ENCODE measurements around the gene TRPC4.

Gene TRPC4

GRCh38 chr13:37651891-37652290 lies 217.7 kb downstream of the TRPC4 start:
- no peak for DNase-seq

- DNase-seq = no peak
Observed at GRCh38 chr13:37648609-37649008, 221.0 kb downstream of the TRPC4 start.

- no peak for DNase-seq
Observed at GRCh38 chr13:37647031-37647650, 222.4 kb downstream of the TRPC4 start.

GRCh38 chr13:37646531-37646930 lies 223.0 kb downstream of the TRPC4 start:
- no peak for DNase-seq

GRCh38 chr13:37645181-37645740 lies 224.3 kb downstream of the TRPC4 start:
- no peak for DNase-seq

GRCh38 chr13:37641391-37641790 lies 228.2 kb downstream of the TRPC4 start:
- no peak for DNase-seq

GRCh38 chr13:37640499-37640898 lies 229.1 kb downstream of the TRPC4 start:
- peak; percentile 43 for DNase-seq

GRCh38 chr13:37636701-37637100 lies 232.9 kb downstream of the TRPC4 start:
- DNase-seq = peak; percentile 23

- no peak for DNase-seq
Observed at GRCh38 chr13:37632294-37632693, 237.3 kb downstream of the TRPC4 start.

GRCh38 chr13:37627428-37627827 lies 242.1 kb downstream of the TRPC4 start:
- no peak for DNase-seq

GRCh38 chr13:37621811-37622361 lies 247.7 kb downstream of the TRPC4 start:
- no peak for DNase-seq

GRCh38 chr13:37618554-37618953 lies 251.0 kb downstream of the TRPC4 start:
- DNase-seq = no peak

- no peak for DNase-seq
Observed at GRCh38 chr13:37617173-37617572, 252.4 kb downstream of the TRPC4 start.

GRCh38 chr13:37616131-37616530 lies 253.4 kb downstream of the TRPC4 start:
- no peak for DNase-seq

- DNase-seq = no peak
Observed at GRCh38 chr13:37615276-37615675, 254.3 kb downstream of the TRPC4 start.

- no peak for DNase-seq
Observed at GRCh38 chr13:37613638-37614037, 255.9 kb downstream of the TRPC4 start.

GRCh38 chr13:37613236-37613635 lies 256.3 kb downstream of the TRPC4 start:
- DNase-seq = no peak

- DNase-seq = no peak
Observed at GRCh38 chr13:37608750-37609339, 260.7 kb downstream of the TRPC4 start.

GRCh38 chr13:37602733-37603381 lies 266.7 kb downstream of the TRPC4 start:
- no peak for DNase-seq

GRCh38 chr13:37601648-37602440 lies 267.7 kb downstream of the TRPC4 start:
- no peak for DNase-seq

GRCh38 chr13:37599519-37599918 lies 270.1 kb downstream of the TRPC4 start:
- DNase-seq = no peak

- no peak for DNase-seq
Observed at GRCh38 chr13:37598597-37598996, 271.0 kb downstream of the TRPC4 start, which contains the start of gene POSTN. Gene POSTN, minus strand, starts transcription at chr13:37598768. Its CDS starts 42 bp downstream, at chr13:37598726.

GRCh38 chr13:37597477-37598025 lies 272.0 kb downstream of the TRPC4 start:
- DNase-seq = no peak
